ENCODE data around the gene CCDC169.
A peak's percentile ranks its signal among the peaks of the same experiment; 100 is the strongest.

The CCDC169 gene

DNA sequence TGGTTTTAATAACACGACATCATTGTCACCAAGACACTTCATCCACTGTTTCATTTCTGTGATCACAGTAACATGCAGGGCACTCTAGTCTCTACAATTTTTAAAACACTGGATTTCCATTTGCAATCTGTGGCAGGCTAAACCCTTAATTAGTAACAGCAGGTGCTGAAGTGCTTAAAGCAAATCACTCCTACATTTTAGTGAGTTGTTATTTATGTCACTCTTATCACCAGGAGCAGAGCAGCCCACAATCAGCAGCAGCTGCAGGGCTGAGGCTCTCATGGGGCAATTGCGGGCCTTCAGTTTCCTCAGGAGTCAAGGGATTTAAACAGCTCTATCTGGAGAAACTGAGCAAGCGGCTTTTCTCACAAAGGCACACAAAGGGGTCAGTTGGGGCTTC, 84.8 kb downstream of the CCDC169 start:
- Histone ChIP-seq H3K27ac (replicated peaks; ENCODE audit: low read length) (no peak overlapping the region), H3K14ac (ENCODE audit: low read length) (no peak overlapping the region), H3K9ac (ENCODE audit: low read depth, low read length, poor library complexity) (no peak overlapping the region), H2AK5ac (ENCODE audit: low read depth, low read length) (no peak overlapping the region), H3K4me2 (ENCODE audit: insufficient read depth, low read length, poor library complexity, severe bottlenecking) (no peak overlapping the region), H2BK5ac (ENCODE audit: low read length) (no peak overlapping the region), H3K4ac (ENCODE audit: low read length) (no peak overlapping the region), H2BK12ac (ENCODE audit: low read length) (no peak overlapping the region), H3K23ac (ENCODE audit: low read depth, low read length, poor library complexity) (no peak overlapping the region), H4K91ac (ENCODE audit: low read depth, low read length, poor library complexity) (no peak overlapping the region), H3K79me1 (ENCODE audit: low read depth, low read length) (no peaks in the 10 kb centered on the region), H4K8ac (ENCODE audit: low read depth, low read length) (no peak overlapping the region), H3K18ac (ENCODE audit: low read length) (no peak overlapping the region), H3K27me3 (ENCODE audit: control insufficient read depth in 3 of 3, insufficient read depth in 3 of 3, low read depth in 1 of 3, low read length in 3 of 3) (no peaks in the 10 kb centered on the region), H3K36me3 (replicated peaks in 1 of 2; ENCODE audit: control insufficient read depth in 2 of 2, insufficient read depth in 2 of 2, low read length in 2 of 2) (no peaks in the 10 kb centered on the region), H3K9me3 (replicated peaks in 1 of 2; ENCODE audit: control insufficient read depth in 2 of 2, insufficient read depth in 1 of 2, low read depth in 1 of 2, low read length in 2 of 2) (no peaks in the 10 kb centered on the region), H2BK120ac (ENCODE audit: low read depth, low read length) (no peak overlapping the region), H2AFZ (ENCODE audit: low read length) (no peak overlapping the region), H2BK15ac (ENCODE audit: low read length) (no peak overlapping the region), H3K4me1 (ENCODE audit: control insufficient read depth in 2 of 2, insufficient read depth in 1 of 2, low read depth in 1 of 2, low read length in 2 of 2) (peaks cover 0 to 3% of the 10 kb centered on the region in 2 donors), H3K4me3 (ENCODE audit: low read length in 2 of 2) (no peak overlapping the region)
- WGBS, 2 donors (ENCODE audit: extremely low coverage in 2 of 2, insufficient read length in 2 of 2, insufficient replicate concordance in 1 of 2): no CpG with 5 or more reads among the region's 3 CpGs
- DNase-seq (ENCODE audit: low spot score): no peak

GRCh38 chr13:36211567-36211966, 86.0 kb downstream of the CCDC169 start:
- Histone ChIP-seq H3K4ac (ENCODE audit: low read length) (no peak overlapping the region), H2BK120ac (ENCODE audit: low read depth, low read length) (no peak overlapping the region), H3K4me3 (ENCODE audit: low read length in 2 of 2) (no peak overlapping the region), H3K23ac (ENCODE audit: low read depth, low read length, poor library complexity) (no peak overlapping the region), H2BK15ac (ENCODE audit: low read length) (no peak overlapping the region), H3K9ac (ENCODE audit: low read depth, low read length, poor library complexity) (no peak overlapping the region), H3K4me1 (ENCODE audit: control insufficient read depth in 2 of 2, insufficient read depth in 1 of 2, low read depth in 1 of 2, low read length in 2 of 2) (peaks cover 0 to 3% of the 10 kb centered on the region in 2 donors), H3K18ac (ENCODE audit: low read length) (no peak overlapping the region), H3K9me3 (replicated peaks in 1 of 2; ENCODE audit: control insufficient read depth in 2 of 2, insufficient read depth in 1 of 2, low read depth in 1 of 2, low read length in 2 of 2) (no peaks in the 10 kb centered on the region), H2AFZ (ENCODE audit: low read length) (peak overlapping the region; percentile 69), H3K14ac (ENCODE audit: low read length) (no peak overlapping the region), H2BK5ac (ENCODE audit: low read length) (no peak overlapping the region), H3K27me3 (ENCODE audit: control insufficient read depth in 3 of 3, insufficient read depth in 3 of 3, low read depth in 1 of 3, low read length in 3 of 3) (no peaks in the 10 kb centered on the region), H2AK5ac (ENCODE audit: low read depth, low read length) (no peak overlapping the region), H3K27ac (replicated peaks; ENCODE audit: low read length) (no peak overlapping the region), H3K79me1 (ENCODE audit: low read depth, low read length) (no peaks in the 10 kb centered on the region), H4K91ac (ENCODE audit: low read depth, low read length, poor library complexity) (no peak overlapping the region), H4K8ac (ENCODE audit: low read depth, low read length) (no peak overlapping the region), H3K36me3 (replicated peaks in 1 of 2; ENCODE audit: control insufficient read depth in 2 of 2, insufficient read depth in 2 of 2, low read length in 2 of 2) (no peaks in the 10 kb centered on the region), H3K4me2 (ENCODE audit: insufficient read depth, low read length, poor library complexity, severe bottlenecking) (no peak overlapping the region), H2BK12ac (ENCODE audit: low read length) (no peak overlapping the region)
- no CpG with 5 or more reads among the region's 4 CpGs for WGBS, 2 donors (ENCODE audit: extremely low coverage in 2 of 2, insufficient read length in 2 of 2, insufficient replicate concordance in 1 of 2)
- no peak for DNase-seq (ENCODE audit: low spot score)

DNA sequence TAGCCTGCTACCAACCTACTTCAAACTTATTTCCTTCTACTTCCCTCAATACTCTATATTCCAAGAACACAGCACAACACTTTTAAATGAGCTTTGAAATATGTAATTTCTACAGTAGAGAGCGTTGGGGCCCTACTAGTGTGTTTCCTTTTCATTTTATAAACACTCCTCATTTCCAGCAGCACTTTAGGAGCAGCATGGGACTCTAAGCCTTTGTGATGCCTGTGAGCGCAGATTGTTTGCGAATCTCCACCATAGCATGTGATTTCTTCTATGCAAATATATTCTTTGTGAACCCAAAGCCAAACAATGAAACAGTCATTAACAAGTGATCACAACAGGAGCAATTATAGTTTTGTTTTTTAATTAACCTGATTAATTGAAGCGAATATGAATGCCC, 86.9 kb downstream of the CCDC169 start:
- Histone ChIP-seq H2AFZ (ENCODE audit: low read length) (no peak overlapping the region), H3K9ac (ENCODE audit: low read depth, low read length, poor library complexity) (no peak overlapping the region), H3K23ac (ENCODE audit: low read depth, low read length, poor library complexity) (no peak overlapping the region), H2BK15ac (ENCODE audit: low read length) (no peak overlapping the region), H3K18ac (ENCODE audit: low read length) (no peak overlapping the region), H3K14ac (ENCODE audit: low read length) (no peak overlapping the region), H3K4me2 (ENCODE audit: insufficient read depth, low read length, poor library complexity, severe bottlenecking) (no peak overlapping the region), H2BK12ac (ENCODE audit: low read length) (no peak overlapping the region), H4K8ac (ENCODE audit: low read depth, low read length) (no peak overlapping the region), H2BK120ac (ENCODE audit: low read depth, low read length) (no peak overlapping the region), H3K27ac (replicated peaks; ENCODE audit: low read length) (no peak overlapping the region), H3K4me1 (ENCODE audit: control insufficient read depth in 2 of 2, insufficient read depth in 1 of 2, low read depth in 1 of 2, low read length in 2 of 2) (peaks cover 0 to 3% of the 10 kb centered on the region in 2 donors), H3K27me3 (ENCODE audit: control insufficient read depth in 3 of 3, insufficient read depth in 3 of 3, low read depth in 1 of 3, low read length in 3 of 3) (no peaks in the 10 kb centered on the region), H3K79me1 (ENCODE audit: low read depth, low read length) (no peaks in the 10 kb centered on the region), H4K91ac (ENCODE audit: low read depth, low read length, poor library complexity) (no peak overlapping the region), H3K4me3 (ENCODE audit: low read length in 2 of 2) (no peak overlapping the region), H2AK5ac (ENCODE audit: low read depth, low read length) (no peak overlapping the region), H2BK5ac (ENCODE audit: low read length) (no peak overlapping the region), H3K4ac (ENCODE audit: low read length) (no peak overlapping the region), H3K9me3 (replicated peaks in 1 of 2; ENCODE audit: control insufficient read depth in 2 of 2, insufficient read depth in 1 of 2, low read depth in 1 of 2, low read length in 2 of 2) (no peaks in the 10 kb centered on the region), H3K36me3 (replicated peaks in 1 of 2; ENCODE audit: control insufficient read depth in 2 of 2, insufficient read depth in 2 of 2, low read length in 2 of 2) (no peaks in the 10 kb centered on the region)
- no peak for DNase-seq (ENCODE audit: low spot score)
- no CpG with 5 or more reads among the region's 4 CpGs for WGBS, 2 donors (ENCODE audit: extremely low coverage in 2 of 2, insufficient read length in 2 of 2, insufficient replicate concordance in 1 of 2)

GRCh38 chr13:36207672-36208071, 89.9 kb downstream of the CCDC169 start:
- no peak overlapping the region for H3K4ac ChIP-seq (ENCODE audit: low read length)
- H3K4me1 ChIP-seq (ENCODE audit: control insufficient read depth in 2 of 2, insufficient read depth in 1 of 2, low read depth in 1 of 2, low read length in 2 of 2): peaks cover 0 to 3% of the 10 kb centered on the region in 2 donors
- no peak overlapping the region for H2AFZ ChIP-seq (ENCODE audit: low read length)
- H2BK5ac ChIP-seq (ENCODE audit: low read length): no peak overlapping the region
- H3K4me3 ChIP-seq (ENCODE audit: low read length in 2 of 2): no peak overlapping the region
- H2BK12ac ChIP-seq (ENCODE audit: low read length): no peak overlapping the region
- no peak overlapping the region for H3K27ac ChIP-seq (replicated peaks; ENCODE audit: low read length)
- H3K18ac ChIP-seq (ENCODE audit: low read length): no peak overlapping the region
- H3K23ac ChIP-seq (ENCODE audit: low read depth, low read length, poor library complexity): no peak overlapping the region
- no peak overlapping the region for H2BK15ac ChIP-seq (ENCODE audit: low read length)
- no peaks in the 10 kb centered on the region for H3K27me3 ChIP-seq (ENCODE audit: control insufficient read depth in 3 of 3, insufficient read depth in 3 of 3, low read depth in 1 of 3, low read length in 3 of 3)
- DNase-seq (ENCODE audit: low spot score): no peak
- no peaks in the 10 kb centered on the region for H3K9me3 ChIP-seq (replicated peaks in 1 of 2; ENCODE audit: control insufficient read depth in 2 of 2, insufficient read depth in 1 of 2, low read depth in 1 of 2, low read length in 2 of 2)
- no CpG with 5 or more reads among the region's 5 CpGs for WGBS, 2 donors (ENCODE audit: extremely low coverage in 2 of 2, insufficient read length in 2 of 2, insufficient replicate concordance in 1 of 2)
- no peak overlapping the region for H3K4me2 ChIP-seq (ENCODE audit: insufficient read depth, low read length, poor library complexity, severe bottlenecking)
- H4K91ac ChIP-seq (ENCODE audit: low read depth, low read length, poor library complexity): no peak overlapping the region
- no peak overlapping the region for H3K9ac ChIP-seq (ENCODE audit: low read depth, low read length, poor library complexity)
- no peaks in the 10 kb centered on the region for H3K79me1 ChIP-seq (ENCODE audit: low read depth, low read length)
- no peak overlapping the region for H4K8ac ChIP-seq (ENCODE audit: low read depth, low read length)
- no peak overlapping the region for H2AK5ac ChIP-seq (ENCODE audit: low read depth, low read length)
- H2BK120ac ChIP-seq (ENCODE audit: low read depth, low read length): no peak overlapping the region
- no peaks in the 10 kb centered on the region for H3K36me3 ChIP-seq (replicated peaks in 1 of 2; ENCODE audit: control insufficient read depth in 2 of 2, insufficient read depth in 2 of 2, low read length in 2 of 2)
- no peak overlapping the region for H3K14ac ChIP-seq (ENCODE audit: low read length)

Data from neuronal stem cell (in vitro differentiated cells).